SJCRH30 (cell line): ENCODE measurements around the gene UBE2K. TPM values are rescaled to one million over a fixed set of nuclear protein-coding genes. Genes with fewer than 3 reads are reported as not detected.
"Not testable (repeated sequence)": the region's sequence is repeated elsewhere in the genome, so short reads cannot be mapped to it uniquely, and the experiment has no call there.

Experiments used
- DNase-seq, 2 experiments: peaks; one replicate each; pipeline ENCODE4 v3.0.0-alpha.2; 2015 to 2020
- H3K27ac ChIP-seq: fragments of 250-450 bp; sonication (Bioruptor Pico); 2 replicates; pipeline ENCODE4 v1.5.1; 2020; ENCODE audit warnings: mild to moderate bottlenecking, moderate library complexity
- H3K27me3 ChIP-seq: fragments of 250-450 bp; sonication (Bioruptor Pico); 2 replicates; pipeline ENCODE4 v1.5.1; 2020; ENCODE audit warnings: mild to moderate bottlenecking, moderate library complexity
- H3K36me3 ChIP-seq: fragments of 250-450 bp; sonication (Bioruptor Pico); 2 replicates; pipeline ENCODE4 v1.5.1; 2020; ENCODE audit warnings: mild to moderate bottlenecking, moderate library complexity
- H3K4me1 ChIP-seq: fragments of 250-450 bp; sonication (Bioruptor Pico); 2 replicates; pipeline ENCODE4 v1.5.1; 2020; ENCODE audit warnings: mild to moderate bottlenecking, moderate library complexity
- H3K4me3 ChIP-seq: fragments of 250-450 bp; sonication (Bioruptor Pico); 2 replicates; pipeline ENCODE4 v1.5.1; 2020; ENCODE audit warnings: mild to moderate bottlenecking, moderate library complexity
- H3K9me3 ChIP-seq: fragments of 250-450 bp; sonication (Bioruptor Pico); replicated peaks from 2 replicates; pipeline ENCODE4 v1.5.1; 2020; ENCODE audit warnings: mild to moderate bottlenecking, moderate library complexity
- total RNA-seq: library from RNA; depleted of rRNA; stranded (reverse); fragments of >200 nt; shearing (Covaris generic); gene quantifications from 2 replicates; pipeline ENCODE4 v1.2.3, GENCODE V29; 2014

UBE2K gene
- total RNA-seq, 1 experiment from 2014 or later = 57.9 TPM

DNA sequence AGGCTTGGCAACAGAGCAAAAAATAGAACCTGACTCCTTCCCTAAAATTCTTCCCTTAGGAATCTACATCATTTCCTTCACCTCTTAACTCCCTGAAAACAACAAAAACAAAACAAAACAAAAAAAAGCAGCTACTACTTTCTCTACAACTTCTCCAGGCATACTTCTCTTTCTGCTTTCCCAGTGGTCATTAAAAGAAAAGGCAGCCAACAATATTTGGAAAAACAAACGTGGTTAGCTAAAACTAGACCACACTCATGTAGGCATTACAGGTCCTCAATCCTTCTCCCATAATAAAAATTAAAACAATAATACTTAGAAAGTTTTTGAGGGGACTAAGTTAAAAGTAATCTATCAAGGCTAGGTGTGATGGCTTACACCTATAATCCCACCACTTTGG lies 30.2 kb upstream of the UBE2K start:
- Histone ChIP-seq H3K27ac (no peak overlapping the region), H3K4me3 (no peak overlapping the region), H3K27me3 (no peaks in the 10 kb centered on the region), H3K4me1 (no peaks in the 10 kb centered on the region), H3K36me3 (no peaks in the 10 kb centered on the region), H3K9me3 (no peaks in the 10 kb centered on the region)
- DNase-seq = no peak

DNA sequence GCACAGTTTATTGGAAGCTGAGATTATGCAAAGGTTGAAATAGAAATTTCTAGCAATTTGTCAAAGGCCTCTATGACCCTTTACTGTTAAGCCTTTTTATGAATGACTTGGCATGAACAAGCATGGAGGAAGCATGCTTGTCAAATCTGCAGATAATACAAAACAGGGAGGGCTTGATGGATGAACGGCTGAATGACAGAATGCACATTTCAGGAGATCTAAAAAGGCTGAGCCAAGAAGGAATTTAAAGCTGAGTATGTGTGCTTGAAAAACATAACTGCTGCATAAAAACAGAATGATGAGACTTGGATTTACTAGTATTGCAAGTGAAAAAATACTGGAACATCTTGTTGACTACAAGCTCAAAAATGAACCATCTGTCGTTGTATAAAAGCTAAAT lies 29.0 kb upstream of the UBE2K start:
- H3K4me1 ChIP-seq = no peaks in the 10 kb centered on the region
- H3K9me3 ChIP-seq = no peaks in the 10 kb centered on the region
- H3K27ac ChIP-seq = no peak overlapping the region
- no peak for DNase-seq
- H3K36me3 ChIP-seq = no peaks in the 10 kb centered on the region
- H3K27me3 ChIP-seq = no peaks in the 10 kb centered on the region
- no peak overlapping the region for H3K4me3 ChIP-seq

GRCh38 chr4:39670296-39670695 lies 27.6 kb upstream of the UBE2K start:
- H3K4me1 ChIP-seq, H3K4me3 ChIP-seq, H3K36me3 ChIP-seq, DNase-seq, H3K27me3 ChIP-seq, H3K9me3 ChIP-seq, H3K27ac ChIP-seq: not testable (repeated sequence)

- not testable (repeated sequence) for H3K27ac ChIP-seq, DNase-seq, H3K9me3 ChIP-seq, H3K4me1 ChIP-seq, H3K36me3 ChIP-seq, H3K27me3 ChIP-seq, H3K4me3 ChIP-seq
Measured at GRCh38 chr4:39675681-39676080, 22.3 kb upstream of the UBE2K start.

- not testable (repeated sequence) for H3K27ac ChIP-seq, H3K27me3 ChIP-seq, DNase-seq, H3K9me3 ChIP-seq, H3K36me3 ChIP-seq, H3K4me3 ChIP-seq, H3K4me1 ChIP-seq
Measured at GRCh38 chr4:39681003-39681402, 16.9 kb upstream of the UBE2K start.

DNA sequence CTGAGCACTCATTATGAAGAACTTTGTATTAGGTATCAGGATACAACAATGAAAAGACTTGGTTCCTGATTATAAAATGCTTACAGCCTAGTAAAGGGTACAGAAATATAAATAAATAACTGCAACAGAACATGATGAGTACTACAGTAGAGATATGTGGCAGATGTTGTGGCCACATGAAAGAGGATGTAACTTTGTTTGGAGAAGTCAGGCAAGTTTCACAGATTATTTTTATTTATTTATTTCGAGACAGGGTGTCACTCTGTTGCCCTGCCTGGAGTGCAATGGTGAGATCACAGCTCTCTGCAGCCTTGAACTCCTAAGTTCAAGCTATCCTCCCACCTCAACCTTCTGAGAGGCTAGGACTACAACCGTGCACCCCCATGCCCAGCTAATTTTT lies 15.8 kb upstream of the UBE2K start:
- H3K4me3 ChIP-seq = no peak overlapping the region
- no peaks in the 10 kb centered on the region for H3K27me3 ChIP-seq
- H3K27ac ChIP-seq = no peak overlapping the region
- no peak for DNase-seq
- H3K4me1 ChIP-seq = no peaks in the 10 kb centered on the region
- no peaks in the 10 kb centered on the region for H3K9me3 ChIP-seq
- H3K36me3 ChIP-seq = no peaks in the 10 kb centered on the region

- H3K4me3 ChIP-seq = no peak overlapping the region
- H3K27ac ChIP-seq = no peak overlapping the region
- H3K4me1 ChIP-seq = no peaks in the 10 kb centered on the region
- no peaks in the 10 kb centered on the region for H3K36me3 ChIP-seq
- H3K9me3 ChIP-seq = no peaks in the 10 kb centered on the region
- H3K27me3 ChIP-seq = no peaks in the 10 kb centered on the region
- no peak for DNase-seq
Measured at GRCh38 chr4:39685990-39686389, 11.9 kb upstream of the UBE2K start.

- Histone ChIP-seq H3K36me3 (no peaks in the 10 kb centered on the region), H3K4me3 (no peak overlapping the region), H3K9me3 (no peaks in the 10 kb centered on the region), H3K27ac (no peak overlapping the region), H3K4me1 (no peaks in the 10 kb centered on the region), H3K27me3 (no peaks in the 10 kb centered on the region)
- DNase-seq = no peak
Measured at GRCh38 chr4:39687014-39687413, 10.9 kb upstream of the UBE2K start.

- no peaks in the 10 kb centered on the region for H3K4me1 ChIP-seq
- H3K9me3 ChIP-seq = no peaks in the 10 kb centered on the region
- no peaks in the 10 kb centered on the region for H3K36me3 ChIP-seq
- H3K27ac ChIP-seq = no peak overlapping the region
- no peak for DNase-seq
- no peaks in the 10 kb centered on the region for H3K27me3 ChIP-seq
- no peak overlapping the region for H3K4me3 ChIP-seq
Measured at GRCh38 chr4:39689970-39690369, 8.0 kb upstream of the UBE2K start.

DNA sequence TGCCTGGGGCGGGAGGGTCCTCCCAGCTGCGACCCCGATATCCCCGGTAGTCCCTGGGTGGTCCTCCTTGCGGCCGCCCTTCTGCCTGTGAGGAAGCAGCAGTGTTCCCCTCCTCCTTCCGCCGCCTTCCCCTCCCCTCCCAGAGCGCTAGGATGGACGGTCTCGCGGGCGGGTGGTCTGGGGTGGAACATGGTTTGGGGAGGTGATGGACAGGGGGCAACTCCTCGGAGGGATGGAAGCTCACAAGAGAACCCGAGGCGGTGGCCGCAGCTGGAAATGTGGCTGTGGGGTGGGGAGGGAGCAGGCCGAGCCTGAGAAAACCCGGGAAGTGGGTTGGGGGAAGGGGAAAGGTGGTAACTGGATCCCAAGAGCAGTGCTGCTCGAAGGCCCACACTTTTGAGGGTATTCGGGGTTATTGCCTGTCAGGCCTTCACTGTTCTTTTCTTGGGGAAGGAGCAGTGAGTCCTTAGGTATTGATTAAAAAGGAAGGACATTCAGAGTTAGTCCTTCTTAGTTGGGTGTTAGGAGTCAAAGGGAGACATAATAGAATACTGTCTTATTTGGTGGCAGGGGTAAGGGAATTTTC lies 581 bp downstream of the UBE2K start:
- DNase-seq = peak; percentile 67 to 77
- Histone ChIP-seq H3K27ac (peak overlapping the region; percentile 84), H3K4me1 (no peaks in the 10 kb centered on the region; the same call in 1 of the 2 replicates), H3K36me3 (peaks cover 14% of the 10 kb centered on the region), H3K27me3 (no peaks in the 10 kb centered on the region), H3K4me3 (peak overlapping the region; percentile 93), H3K9me3 (no peaks in the 10 kb centered on the region)

- H3K4me3 ChIP-seq = peak overlapping the region; percentile 93
- H3K9me3 ChIP-seq = no peaks in the 10 kb centered on the region
- H3K36me3 ChIP-seq = peaks cover 17% of the 10 kb centered on the region
- DNase-seq = no peak
- no peak overlapping the region for H3K27ac ChIP-seq
- no peaks in the 10 kb centered on the region; the same call in 1 of the 2 replicates for H3K4me1 ChIP-seq
- H3K27me3 ChIP-seq = no peaks in the 10 kb centered on the region
Measured at GRCh38 chr4:39699687-39700409, 1.9 kb downstream of the UBE2K start.

DNA sequence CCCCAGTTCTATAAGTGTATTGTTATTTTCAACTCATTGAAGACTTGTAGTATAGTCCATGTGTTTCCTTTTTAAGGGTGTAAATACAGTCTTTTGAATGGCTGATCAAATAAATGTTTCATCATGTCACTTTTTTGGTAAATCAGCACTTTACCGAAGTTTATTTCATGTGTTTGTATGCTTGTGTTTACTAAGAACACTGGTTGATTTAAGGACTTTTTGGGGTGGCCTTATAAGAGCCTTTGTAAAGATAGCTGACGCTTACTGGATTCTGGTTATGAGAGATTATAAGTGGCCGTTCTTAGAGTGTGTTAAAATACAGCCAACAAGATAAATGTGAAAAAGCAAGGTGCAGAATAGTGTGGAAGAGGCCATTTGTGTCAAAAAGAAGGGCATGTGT lies 2.6 kb downstream of the UBE2K start:
- Histone ChIP-seq H3K27me3 (no peaks in the 10 kb centered on the region), H3K9me3 (no peaks in the 10 kb centered on the region), H3K4me1 (no peaks in the 10 kb centered on the region; the same call in 1 of the 2 replicates), H3K36me3 (peaks cover 20% of the 10 kb centered on the region), H3K27ac (no peak overlapping the region), H3K4me3 (peak overlapping the region; percentile 93; the same call in 1 of the 2 replicates)
- no peak for DNase-seq

- no peaks in the 10 kb centered on the region for H3K9me3 ChIP-seq
- H3K27me3 ChIP-seq = no peaks in the 10 kb centered on the region
- no peaks in the 10 kb centered on the region; the same call in 1 of the 2 replicates for H3K4me1 ChIP-seq
- no peak overlapping the region for H3K27ac ChIP-seq
- H3K36me3 ChIP-seq = peaks cover 27% of the 10 kb centered on the region
- no peak overlapping the region for H3K4me3 ChIP-seq
- no peak for DNase-seq
Measured at GRCh38 chr4:39702716-39703115, 4.8 kb downstream of the UBE2K start.

GRCh38 chr4:39704789-39705188 lies 6.9 kb downstream of the UBE2K start:
- peaks cover 27% of the 10 kb centered on the region for H3K36me3 ChIP-seq
- not testable (repeated sequence) for H3K27me3 ChIP-seq, H3K27ac ChIP-seq, DNase-seq, H3K4me3 ChIP-seq, H3K4me1 ChIP-seq, H3K9me3 ChIP-seq

- no peak for DNase-seq
- Histone ChIP-seq H3K4me3 (no peak overlapping the region), H3K36me3 (peaks cover 27% of the 10 kb centered on the region), H3K27me3 (no peaks in the 10 kb centered on the region), H3K4me1 (no peaks in the 10 kb centered on the region), H3K27ac (no peak overlapping the region), H3K9me3 (no peaks in the 10 kb centered on the region)
Measured at GRCh38 chr4:39706334-39706733, 8.4 kb downstream of the UBE2K start.
